ENCODE measurements around the gene USP53. TPM values are rescaled to one million over a fixed set of nuclear protein-coding genes. Genes with fewer than 3 reads are reported as not detected.

The USP53 gene
- total and polyA plus RNA-seq, 2 of the 13 experiments (the other 11 are each of a cell fraction or from before 2014, with no cell fraction given) = 5.3 to 8.1 TPM

- H3K36me3 ChIP-seq (replicated peaks in 1 of 2; ENCODE audit: control insufficient read depth in 1 of 2, insufficient read depth in 2 of 2, low read length in 2 of 2) = 0 out of 5 replicates have a peak, but pooled peaks cover 0 to 1% of the 10 kb centered on the region in 2 experiments
- intact Hi-C loops (cut with micrococcal nuclease; ENCODE audit: unreplicated experiment) = no loop called here
- DNase-seq (ENCODE audit: low spot score) (no peak), ATAC-seq (no peak), FAIRE-seq (no peak)
- no peak overlapping the region for H3K9ac ChIP-seq (ENCODE audit: insufficient read depth, low read depth, low read length)
- H3K27me3 ChIP-seq (ENCODE audit: control insufficient read depth in 1 of 2, insufficient read depth in 2 of 2, low read length in 2 of 2) = no peaks in the 10 kb centered on the region
- no peaks in the 10 kb centered on the region for H4K20me1 ChIP-seq (ENCODE audit: insufficient read depth, low read length)
- 94% methylated on average over 3 of the region's 3 CpGs for WGBS (ENCODE audit: low lambda C conversion rate)
- TF ChIP-seq ZNF614 (CRISPR knock-in tag; IDR thresholded peaks at IDR 0.05; ENCODE audit: borderline replicate concordance) = no peak
- no peak for TF ChIP-seq MIXL1 (CRISPR knock-in tag; IDR thresholded peaks at IDR 0.05)
- TF ChIP-seq DR1 (CRISPR knock-in tag; IDR thresholded peaks at IDR 0.05) = no peak
- TF ChIP-seq LRRFIP1 (CRISPR knock-in tag; conservative IDR thresholded peaks at IDR 0.05) = no peak
- no peak for TF ChIP-seq ZNF34 (CRISPR knock-in tag; IDR thresholded peaks at IDR 0.05; ENCODE audit: borderline replicate concordance)
- TF ChIP-seq HNF1A (IDR thresholded peaks at IDR 0.05; ENCODE audit: low read depth) = no peak
- TF ChIP-seq HNF1A (CRISPR knock-in tag; IDR thresholded peaks at IDR 0.05; ENCODE audit: borderline replicate concordance) = no peak
- TF ChIP-seq ZNF281 (CRISPR knock-in tag; IDR thresholded peaks at IDR 0.05; ENCODE audit: borderline replicate concordance) = no peak
- no peak for TF ChIP-seq ZNF605 (CRISPR knock-in tag; IDR thresholded peaks at IDR 0.05)
- TF ChIP-seq ZNF263 (CRISPR knock-in tag; IDR thresholded peaks at IDR 0.05) = no peak
- TF ChIP-seq DNMT3B (CRISPR knock-in tag; conservative IDR thresholded peaks at IDR 0.05) = no peak
- no peak overlapping the region for H3K4me3 ChIP-seq (replicated peaks in 1 of 3; ENCODE audit: insufficient read depth in 1 of 3, low read depth in 2 of 3, low read length in 3 of 3)
- H3K9me3 ChIP-seq (ENCODE audit: low read length) = no peaks in the 10 kb centered on the region
- ChIA-PET POLR2A (interaction anchor here (1.0 kb wide), 1 partner anchor 16 kb away, joined by 3 read pairs; the partner anchor contains the start of gene USP53), CTCF (ENCODE audit: low intra/inter-chr PET ratio, low total read pairs) (no interaction called here)
- no peaks in the 10 kb centered on the region for H3K4me1 ChIP-seq (ENCODE audit: insufficient read depth, low read length)
- BruUV-seq (replicated peaks) = no TSS peak
- H3K79me2 ChIP-seq (ENCODE audit: insufficient read depth, low read length) = no peaks in the 10 kb centered on the region
- in situ Hi-C loops (cut with HindIII; ENCODE audit: extremely low pct_ligation_motif_present, low pct_unique_long_range_greater_than_20kb) = no loop called here
- H2AFZ ChIP-seq (ENCODE audit: low read length) = no peak overlapping the region
- H3K27ac ChIP-seq (ENCODE audit: extremely low read length, insufficient read depth, low read length) = no peak overlapping the region
- no peak overlapping the region for H3K4me2 ChIP-seq (ENCODE audit: low read depth, low read length)
These were observed 15.9 kb downstream of the USP53 start for GRCh38 chr4:119228406-119228805.
